Fibroblast of lung (primary cell): ENCODE measurements around the gene ANGEL2.

ENCODE experiments used
- CTCF ChIP-seq, 2 donors: IDR thresholded peaks in 1 of 2; conservative IDR thresholded peaks in 1 of 2; 1 replicate in 1 of 2; 2 replicates in 1 of 2; pipeline ENCODE4 v1.5.1; 2011 to 2012; ENCODE audit warnings: low read length in 2 of 2, control low read depth in 1 of 2, inconsistent platforms in 1 of 2, low read depth in 1 of 2, mild to moderate bottlenecking in 1 of 2
- EZH2 ChIP-seq: IDR thresholded peaks from 2 replicates; pipeline ENCODE4 v1.5.1; 2012; ENCODE audit warnings: low read length, control low read depth, mild to moderate bottlenecking; ENCODE audit errors: missing control alignments

GRCh38 chr1:212945463-212946160 is 70.1 kb downstream of the ANGEL2 start:
- TF ChIP-seq CTCF (conservative IDR thresholded peaks at IDR 0.05 in 1 of 2, IDR thresholded peaks at IDR 0.05 in 1 of 2; ENCODE audit: low read depth in 1 of 2, low read length in 2 of 2) (no peak), EZH2 (no peak)
